SK-N-MC (cell line): ENCODE measurements around the gene DIS3L.

Experiments used
- DNase-seq: peaks from one replicate; pipeline ENCODE4 v3.0.0-alpha.2; 2011; ENCODE audit warnings: low read depth, low spot score
- H3K27ac ChIP-seq: fragments of 200-600 bp; sonication (generic); 2 replicates; pipeline ENCODE4 v1.5.1; 2016; ENCODE audit warnings: mixed run types
- H3K36me3 ChIP-seq: fragments of 200-600 bp; sonication (generic); 2 replicates; pipeline ENCODE4 v1.6.1; 2017; ENCODE audit warnings: antibody characterized with exemption, low read length, mixed read lengths; ENCODE audit not compliant: insufficient read depth
- H3K4me3 ChIP-seq: fragments of 200-600 bp; sonication (generic); 2 replicates; pipeline ENCODE4 v1.5.1; 2016
- H3K9ac ChIP-seq: fragments of 200-600 bp; sonication (generic); 2 replicates; pipeline ENCODE4 v1.8.0; 2017; ENCODE audit warnings: mixed run types, mixed read lengths; ENCODE audit not compliant: insufficient read length
- H3K9me3 ChIP-seq: fragments of 200-600 bp; sonication (generic); 2 replicates; pipeline ENCODE4 v1.6.1; 2017; ENCODE audit warnings: low read depth, mild to moderate bottlenecking, antibody characterized with exemption, low read length, moderate library complexity, mixed read lengths
- EZH2 ChIP-seq: fragments of 200-600 bp; sonication (generic); IDR thresholded peaks from one replicate; pipeline ENCODE4 v1.6.1; 2017; ENCODE audit warnings: antibody characterized with exemption
- FOXP2 ChIP-seq: optimal IDR thresholded peaks from 2 replicates; pipeline ENCODE3; 2011; ENCODE audit warnings: mild to moderate bottlenecking, moderate library complexity; ENCODE audit not compliant: insufficient read depth; ENCODE audit errors: extremely low read length, control extremely low read depth
- POLR2AphosphoS5 ChIP-seq: IDR thresholded peaks from 2 replicates; pipeline ENCODE4 v1.6.1; 2012; ENCODE audit warnings: mild to moderate bottlenecking, low read depth, low read length, borderline replicate concordance

The DIS3L gene

DNA sequence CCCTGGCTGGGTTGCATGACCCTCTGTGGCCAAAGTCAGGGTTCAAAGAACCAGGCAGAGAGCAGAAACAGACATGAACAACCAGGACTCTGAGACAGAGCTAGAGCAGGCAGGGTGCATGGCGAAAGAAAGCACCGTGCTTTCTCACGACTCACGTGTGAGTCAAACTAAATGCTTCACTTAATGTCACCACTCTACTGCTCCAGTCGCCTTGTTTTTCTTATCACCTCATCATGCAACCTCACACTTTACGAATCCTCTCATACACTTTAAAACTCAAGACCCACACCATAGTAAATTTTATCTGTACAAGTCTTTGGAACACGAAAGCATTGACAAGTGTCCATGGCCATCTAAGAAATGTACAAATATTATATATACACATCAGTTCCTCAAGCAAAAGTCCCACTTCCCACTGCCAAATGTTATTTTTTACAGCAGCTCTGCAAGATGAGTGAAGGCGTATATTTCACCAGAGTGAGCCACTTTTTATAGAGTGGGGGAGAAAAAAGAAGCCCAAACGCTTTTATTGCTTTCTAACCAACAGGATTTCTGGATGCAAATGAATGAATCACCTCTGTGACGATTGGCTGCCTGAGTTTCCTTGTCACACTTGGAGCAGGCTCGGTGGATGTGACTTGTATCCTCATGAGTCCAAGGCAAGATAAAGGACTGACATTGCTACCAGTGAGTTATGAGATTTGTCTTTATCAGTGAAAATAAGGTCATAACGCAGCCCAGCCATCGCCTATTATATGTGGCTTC lies 23.9 kb upstream of the DIS3L start:
- no peak for DNase-seq

DNA sequence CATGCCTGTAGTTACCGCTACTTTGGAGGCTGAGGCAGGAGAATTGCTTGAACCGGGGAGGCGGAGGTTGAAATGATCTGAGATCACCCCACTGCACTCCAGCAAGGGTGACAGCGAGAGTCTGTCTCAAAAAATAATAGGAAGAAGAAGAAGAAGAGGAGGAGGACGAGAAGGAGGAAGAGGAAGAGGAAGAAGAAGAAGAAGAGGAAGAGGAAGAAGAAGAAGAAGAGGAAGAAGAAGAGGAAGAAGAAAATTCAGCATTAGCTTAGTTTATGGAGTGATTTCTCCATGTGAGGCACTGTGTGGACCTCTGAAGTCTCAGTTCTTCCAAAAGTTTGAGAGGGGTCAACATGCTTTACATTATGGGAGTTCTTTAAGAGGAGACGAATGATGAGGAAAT lies 22.4 kb upstream of the DIS3L start:
- TF ChIP-seq EZH2 (no peak), FOXP2 (no peak), POLR2AphosphoS5 (no peak)
- Histone ChIP-seq H3K36me3 (no peaks in the 10 kb centered on the region), H3K27ac (no peak overlapping the region), H3K9me3 (no peaks in the 10 kb centered on the region), H3K4me3 (no peak overlapping the region), H3K9ac (no peak overlapping the region)
- no peak for DNase-seq

More for the DNA sequence above, 23.9 kb upstream of the DIS3L start:
- no peak for TF ChIP-seq POLR2AphosphoS5
- no peak for TF ChIP-seq EZH2
- no peak overlapping the region for H3K9ac ChIP-seq
- no peak overlapping the region for H3K4me3 ChIP-seq
- H3K36me3 ChIP-seq, result no peaks in the 10 kb centered on the region
- H3K27ac ChIP-seq, result no peak overlapping the region
- no peaks in the 10 kb centered on the region for H3K9me3 ChIP-seq

DNA sequence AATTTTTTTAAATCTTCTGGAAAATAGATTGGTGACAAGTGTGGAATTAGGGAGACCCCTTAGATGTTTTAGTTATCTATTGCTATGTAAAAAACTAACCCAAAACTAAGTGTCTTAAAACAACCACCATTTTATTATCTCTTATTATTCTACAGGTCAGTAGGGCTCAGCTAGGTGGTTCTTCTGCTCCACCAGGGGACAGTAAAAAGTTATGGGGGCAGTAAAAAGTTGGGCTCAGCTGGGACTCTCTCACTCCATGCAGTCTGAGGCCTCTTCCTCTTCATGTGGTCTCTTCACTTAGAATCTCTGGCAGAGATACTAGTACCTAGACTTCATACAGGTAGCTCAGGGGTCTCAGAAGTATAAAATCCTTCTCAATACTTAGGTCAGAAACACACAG lies 18.0 kb upstream of the DIS3L start:
- Histone ChIP-seq H3K27ac (no peak overlapping the region), H3K9me3 (no peaks in the 10 kb centered on the region), H3K4me3 (no peak overlapping the region), H3K36me3 (no peaks in the 10 kb centered on the region), H3K9ac (no peak overlapping the region)
- no peak for DNase-seq
- TF ChIP-seq FOXP2 (no peak), POLR2AphosphoS5 (no peak), EZH2 (no peak)

DNA sequence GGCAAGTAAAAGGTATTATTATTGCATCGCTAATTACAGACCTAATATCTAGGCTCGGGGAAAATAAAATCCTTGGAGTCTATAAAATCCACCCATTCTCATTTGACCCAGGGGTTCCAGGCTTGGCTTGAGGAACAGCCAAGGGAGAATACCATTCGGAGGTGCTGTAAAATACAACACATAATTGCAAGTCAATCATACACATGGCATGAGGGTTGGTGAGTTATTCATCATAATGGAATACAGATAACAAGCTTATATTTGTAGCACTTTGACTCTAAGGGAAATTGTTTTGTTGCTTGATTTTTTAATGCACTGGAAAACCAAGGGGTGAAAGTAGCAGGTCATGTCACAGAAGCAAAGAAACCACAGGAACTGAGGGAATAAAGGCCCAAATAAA lies 16.8 kb upstream of the DIS3L start:
- Histone ChIP-seq H3K36me3 (no peaks in the 10 kb centered on the region), H3K9ac (no peak overlapping the region), H3K4me3 (no peak overlapping the region), H3K9me3 (no peaks in the 10 kb centered on the region), H3K27ac (no peak overlapping the region)
- no peak for DNase-seq
- TF ChIP-seq EZH2, result no peak
- TF ChIP-seq POLR2AphosphoS5, result no peak
- TF ChIP-seq FOXP2, result no peak

DNA sequence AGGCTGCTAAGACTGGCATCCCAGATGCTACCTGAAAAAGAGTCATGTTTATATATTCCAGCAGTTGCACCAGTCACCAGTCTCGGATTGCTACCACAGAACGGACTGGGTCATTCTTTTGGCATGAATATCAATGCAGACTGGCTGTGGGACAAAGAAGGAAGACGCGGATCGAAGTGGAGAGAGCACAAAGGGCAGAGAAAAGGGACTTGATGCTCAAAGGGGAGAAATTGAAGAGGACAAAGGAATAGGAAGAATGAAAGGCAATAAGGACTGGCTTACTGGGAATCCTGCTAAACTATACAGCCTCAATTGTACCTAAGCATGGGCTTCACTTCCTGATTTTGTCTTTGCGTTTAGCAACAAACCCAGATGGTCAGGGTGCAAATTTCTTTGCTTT lies 15.3 kb upstream of the DIS3L start:
- H3K9me3 ChIP-seq, result no peaks in the 10 kb centered on the region
- H3K9ac ChIP-seq, result no peak overlapping the region
- H3K4me3 ChIP-seq, result no peak overlapping the region
- TF ChIP-seq POLR2AphosphoS5 (no peak), FOXP2 (no peak), EZH2 (no peak)
- H3K27ac ChIP-seq, result no peak overlapping the region
- no peaks in the 10 kb centered on the region for H3K36me3 ChIP-seq
- no peak for DNase-seq

DNA sequence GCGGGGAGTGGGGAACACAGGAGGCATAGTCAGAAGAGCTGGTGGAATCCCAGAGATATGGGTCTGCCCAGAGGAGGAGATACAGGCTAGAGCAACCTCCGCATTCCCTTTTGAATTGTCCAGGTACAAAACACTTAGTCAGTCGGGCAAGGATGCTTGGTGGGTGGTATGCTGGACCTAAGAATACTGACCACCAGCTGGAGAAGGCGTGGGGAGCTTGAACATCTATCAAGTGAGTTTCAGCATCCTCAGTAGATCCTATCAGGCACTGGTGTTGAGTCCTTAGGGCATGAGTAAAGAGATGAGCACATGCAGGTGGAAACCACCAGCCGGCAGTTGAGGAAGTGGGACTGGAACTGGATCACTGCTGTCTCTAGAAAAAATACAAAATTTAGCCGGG lies 14.7 kb upstream of the DIS3L start:
- no peak for TF ChIP-seq EZH2
- no peak for TF ChIP-seq POLR2AphosphoS5
- TF ChIP-seq FOXP2, result no peak
- no peak overlapping the region for H3K9ac ChIP-seq

DNA sequence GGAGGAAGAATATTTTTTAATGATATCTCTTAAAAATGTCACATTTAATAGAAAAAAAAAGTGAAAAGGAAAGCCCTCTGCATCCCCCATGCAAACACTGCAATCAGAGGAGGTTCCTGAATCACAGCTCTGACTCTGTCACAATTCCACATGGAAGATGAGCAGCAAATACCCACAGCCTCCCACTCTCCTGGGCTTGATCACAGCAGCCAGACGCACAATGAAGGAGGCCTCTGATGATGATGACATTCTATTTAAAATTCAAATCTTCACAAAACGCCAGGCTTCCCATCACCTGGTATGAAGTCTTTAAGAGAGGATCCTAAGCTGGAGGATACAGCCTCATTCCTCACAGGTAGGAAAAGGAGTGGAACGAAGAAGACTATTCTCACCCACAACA lies 9.1 kb upstream of the DIS3L start:
- Histone ChIP-seq H3K9ac (no peak overlapping the region), H3K27ac (no peak overlapping the region), H3K4me3 (no peak overlapping the region), H3K9me3 (no peaks in the 10 kb centered on the region), H3K36me3 (no peaks in the 10 kb centered on the region)
- TF ChIP-seq EZH2 (no peak), POLR2AphosphoS5 (no peak), FOXP2 (no peak)
- no peak for DNase-seq

More for the DNA sequence above, 14.7 kb upstream of the DIS3L start:
- Histone ChIP-seq H3K4me3 (no peak overlapping the region), H3K9me3 (no peaks in the 10 kb centered on the region), H3K27ac (no peak overlapping the region), H3K36me3 (no peaks in the 10 kb centered on the region)
- no peak for DNase-seq

DNA sequence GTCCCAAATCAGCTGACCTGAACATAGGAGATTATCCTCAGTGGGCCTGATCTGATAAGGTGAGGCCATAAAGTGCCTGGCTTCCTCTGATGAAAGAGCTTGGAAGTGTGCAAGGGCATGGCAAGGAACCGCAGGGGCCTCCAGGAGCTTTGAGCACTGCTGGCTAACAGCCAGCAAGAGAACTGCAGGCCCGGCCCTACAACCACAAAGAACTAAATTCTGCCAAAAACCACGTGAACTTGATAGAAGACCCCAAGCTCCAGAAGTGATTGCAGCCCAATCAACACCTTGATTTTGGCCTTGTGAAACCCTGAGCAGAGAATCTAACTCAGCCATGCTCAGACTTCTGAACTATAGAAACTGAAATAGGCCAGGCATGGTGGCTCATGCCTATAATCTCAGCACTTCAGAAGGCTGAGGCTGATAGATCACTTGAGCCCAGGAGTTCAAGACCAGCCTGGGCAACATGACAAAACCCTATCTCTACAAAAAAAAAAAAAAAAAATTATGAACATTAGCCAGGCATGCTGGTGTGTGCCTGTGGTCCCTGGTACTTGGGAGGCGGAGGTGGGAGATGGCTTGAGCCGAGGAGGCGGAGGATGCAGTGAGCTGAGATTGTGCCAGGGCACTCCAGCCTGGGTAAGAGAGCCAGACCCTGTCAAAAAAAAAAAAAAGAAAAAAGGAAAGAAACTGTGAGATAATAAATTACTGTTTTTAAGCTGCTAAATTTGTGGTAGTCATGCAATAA lies 7.7 kb upstream of the DIS3L start:
- Histone ChIP-seq H3K36me3 (no peaks in the 10 kb centered on the region), H3K4me3 (no peak overlapping the region), H3K27ac (no peak overlapping the region), H3K9me3 (no peaks in the 10 kb centered on the region), H3K9ac (no peak overlapping the region)
- TF ChIP-seq FOXP2 (no peak), POLR2AphosphoS5 (no peak), EZH2 (no peak)
- DNase-seq, result no peak
